NCI-H1930 (cell line): ENCODE data around the gene CLCNKA.
"Not testable (repeated sequence)": the region's sequence is repeated elsewhere in the genome, so short reads cannot be mapped to it uniquely, and the experiment has no call there.

ENCODE experiments used
- DNase-seq, 2 experiments: peaks; one replicate each; lab custom pipeline; 2025; lab: John Stamatoyannopoulos, UW

CLCNKA gene

GRCh38 chr1:16042096-16042495 is 20.3 kb downstream of the CLCNKA start:
- no peak for DNase-seq

- not testable (repeated sequence) for DNase-seq
Observed at GRCh38 chr1:16042654-16043053, 20.8 kb downstream of the CLCNKA start.

GRCh38 chr1:16043521-16043920 is 21.7 kb downstream of the CLCNKA start, which contains the start of gene CLCNKB:
CLCNKB (plus strand) TSS chr1:16043782; CDS start chr1:16044493, 711 bp downstream.
- DNase-seq: no peak

- no peak for DNase-seq
Observed at GRCh38 chr1:16043950-16044349, 22.1 kb downstream of the CLCNKA start.

- DNase-seq: no peak
Observed at GRCh38 chr1:16046842-16047241, 25.0 kb downstream of the CLCNKA start.

GRCh38 chr1:16047791-16048475 is 26.1 kb downstream of the CLCNKA start:
- no peak for DNase-seq

- DNase-seq: peak; percentile 19 to 25
Observed at GRCh38 chr1:16048573-16049189, 26.8 kb downstream of the CLCNKA start.

- DNase-seq: no peak
Observed at GRCh38 chr1:16050328-16050727, 28.5 kb downstream of the CLCNKA start.

- DNase-seq: no peak
Observed at GRCh38 chr1:16051039-16051438, 29.2 kb downstream of the CLCNKA start.

GRCh38 chr1:16051949-16052348 is 30.1 kb downstream of the CLCNKA start:
- not testable (repeated sequence) for DNase-seq

GRCh38 chr1:16053781-16054502 is 32.1 kb downstream of the CLCNKA start:
- DNase-seq: no peak

- DNase-seq: no peak
Observed at GRCh38 chr1:16054598-16055540, 33.0 kb downstream of the CLCNKA start.

- peak; percentile 62 to 77 for DNase-seq
Observed at GRCh38 chr1:16055613-16056520, 34.0 kb downstream of the CLCNKA start.

GRCh38 chr1:16056521-16056912 is 34.7 kb downstream of the CLCNKA start:
- not testable (repeated sequence) for DNase-seq

GRCh38 chr1:16057314-16057915 is 35.6 kb downstream of the CLCNKA start:
- not testable (repeated sequence) for DNase-seq

- DNase-seq: not testable (repeated sequence)
Observed at GRCh38 chr1:16058394-16059120, 36.7 kb downstream of the CLCNKA start.

GRCh38 chr1:16061266-16061665 is 39.4 kb downstream of the CLCNKA start:
- DNase-seq: no peak

GRCh38 chr1:16061989-16062686 is 40.3 kb downstream of the CLCNKA start:
- DNase-seq: not testable (repeated sequence)

- DNase-seq: not testable (repeated sequence)
Observed at GRCh38 chr1:16062687-16063075, 40.8 kb downstream of the CLCNKA start.
